HG02938 (cell line): ENCODE data around the gene RNU1-4.
"Not testable (repeated sequence)": the region's sequence is repeated elsewhere in the genome, so short reads cannot be mapped to it uniquely, and the experiment has no call there.

Experiments
- ATAC-seq: cut with Tn5 transposase; IDR thresholded peaks from one replicate; pipeline ENCODE4 v1.9.1; 2021; ENCODE audit warnings: mild to moderate bottlenecking, moderate library complexity; ENCODE audit not compliant: unreplicated experiment

RNU1-4 gene

GRCh38 chr1:16740047-16740964 lies at the start of gene RNU1-4:
Gene RNU1-4, plus strand, starts transcription at chr1:16740516.
- peak; percentile 95 for ATAC-seq

GRCh38 chr1:16690971-16691682 lies 49.2 kb upstream of the RNU1-4 start:
- not testable (repeated sequence) for ATAC-seq

- ATAC-seq = not testable (repeated sequence)
Observed at GRCh38 chr1:16692283-16692682, 48.0 kb upstream of the RNU1-4 start.

- ATAC-seq = not testable (repeated sequence)
Observed at GRCh38 chr1:16692717-16693448, 47.4 kb upstream of the RNU1-4 start.

- ATAC-seq = not testable (repeated sequence)
Observed at GRCh38 chr1:16693449-16694307, 46.6 kb upstream of the RNU1-4 start.

GRCh38 chr1:16694308-16694702 lies 46.0 kb upstream of the RNU1-4 start:
- ATAC-seq = not testable (repeated sequence)

GRCh38 chr1:16696507-16697150 lies 43.7 kb upstream of the RNU1-4 start:
- ATAC-seq = not testable (repeated sequence)

- ATAC-seq = not testable (repeated sequence)
Observed at GRCh38 chr1:16697152-16697551, 43.2 kb upstream of the RNU1-4 start.

- ATAC-seq = not testable (repeated sequence)
Observed at GRCh38 chr1:16699440-16699839, 40.9 kb upstream of the RNU1-4 start.

- ATAC-seq = not testable (repeated sequence)
Observed at GRCh38 chr1:16700138-16700895, 40.0 kb upstream of the RNU1-4 start.

- not testable (repeated sequence) for ATAC-seq
Observed at GRCh38 chr1:16701189-16701588, 39.1 kb upstream of the RNU1-4 start.

GRCh38 chr1:16702280-16702679 lies 38.0 kb upstream of the RNU1-4 start:
- ATAC-seq = not testable (repeated sequence)

GRCh38 chr1:16703141-16703540 lies 37.2 kb upstream of the RNU1-4 start:
- not testable (repeated sequence) for ATAC-seq

GRCh38 chr1:16703602-16704001 lies 36.7 kb upstream of the RNU1-4 start:
- not testable (repeated sequence) for ATAC-seq

GRCh38 chr1:16704076-16704475 lies 36.2 kb upstream of the RNU1-4 start:
- not testable (repeated sequence) for ATAC-seq

GRCh38 chr1:16704502-16705100 lies 35.7 kb upstream of the RNU1-4 start:
- ATAC-seq = not testable (repeated sequence)

GRCh38 chr1:16706302-16706701 lies 34.0 kb upstream of the RNU1-4 start:
- ATAC-seq = not testable (repeated sequence)
